Kidney tubule cell (primary cell): ENCODE data around the gene LYSET.
"Not testable (repeated sequence)": the region's sequence is repeated elsewhere in the genome, so short reads cannot be mapped to it uniquely, and the experiment has no call there.

Experiments
- DNase-seq: peaks from one replicate; pipeline ENCODE4 v3.0.0-alpha.2; 2018; ENCODE audit warnings: low spot score

The LYSET gene

GRCh38 chr14:93169619-93170018 is 15.5 kb upstream of the LYSET start:
- DNase-seq: not testable (repeated sequence)

DNA sequence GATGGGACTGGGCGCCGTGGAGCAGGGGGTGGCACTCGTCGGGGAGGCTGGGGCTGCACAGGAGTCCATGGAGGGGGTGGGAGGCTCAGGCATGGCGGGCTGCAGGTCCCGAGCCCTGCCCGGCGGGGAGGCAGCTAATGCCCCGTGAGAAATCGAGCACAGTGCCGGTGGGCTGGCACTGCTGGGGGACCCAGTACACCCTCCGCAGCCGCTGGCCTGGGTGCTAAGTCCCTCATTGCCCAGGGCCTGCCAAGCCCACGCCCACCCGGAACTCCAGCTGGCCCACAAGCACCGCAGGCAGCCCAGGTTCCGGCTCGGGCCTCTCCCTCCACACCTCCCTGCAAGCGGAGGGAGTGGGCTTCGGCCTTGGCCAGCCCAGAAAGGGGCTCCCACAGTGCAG is 15.0 kb upstream of the LYSET start:
- DNase-seq: not testable (repeated sequence)

- no peak for DNase-seq
Measured at GRCh38 chr14:93171376-93171775, 13.7 kb upstream of the LYSET start.

- DNase-seq: peak; percentile 50
Measured at GRCh38 chr14:93173943-93174395, 11.1 kb upstream of the LYSET start.

DNA sequence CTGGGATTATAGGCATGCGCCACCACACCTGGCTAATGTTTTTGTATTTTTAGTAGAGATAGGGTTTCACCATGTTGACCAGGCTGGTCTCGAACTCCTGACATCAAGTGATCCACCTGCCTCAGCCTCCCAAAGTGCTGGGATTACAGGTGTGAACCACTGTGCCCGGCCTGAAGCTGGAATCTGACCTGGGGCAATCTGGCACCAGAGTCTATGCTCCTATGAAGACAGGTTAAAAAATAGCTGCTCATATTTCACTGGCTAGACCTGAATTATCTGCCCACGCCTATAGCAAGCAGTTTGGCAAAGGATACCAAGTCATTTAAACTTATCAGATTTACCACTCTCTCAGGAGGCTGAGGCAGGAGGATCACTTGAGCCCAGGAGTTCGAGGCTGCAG is 10.4 kb upstream of the LYSET start:
- DNase-seq: not testable (repeated sequence)

- no peak for DNase-seq
Measured at GRCh38 chr14:93175492-93175891, 9.6 kb upstream of the LYSET start.

- DNase-seq: peak; percentile 8
Measured at GRCh38 chr14:93183596-93184317, 1.4 kb upstream of the LYSET start.

DNA sequence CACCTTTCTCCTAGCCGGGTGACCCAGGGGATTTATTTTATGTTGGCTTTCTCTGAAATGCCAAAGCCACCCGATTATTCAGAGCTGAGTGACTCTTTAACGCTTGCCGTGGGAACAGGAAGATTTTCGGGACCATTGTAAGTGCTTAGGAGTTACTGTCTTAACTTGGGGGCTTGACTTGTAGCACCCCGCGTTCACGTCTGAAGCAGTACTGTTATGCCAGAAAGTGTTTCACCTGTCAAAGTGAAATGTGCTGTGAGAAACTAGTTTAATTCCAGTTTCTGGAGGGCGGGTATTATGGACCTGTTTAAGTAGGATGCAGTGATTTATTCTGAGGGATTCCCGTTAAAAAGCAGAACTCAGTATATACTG is 218 bp downstream of the LYSET start:
- no peak for DNase-seq

GRCh38 chr14:93186466-93186865 is 1.3 kb downstream of the LYSET start:
- DNase-seq: no peak

GRCh38 chr14:93186956-93187355 is 1.8 kb downstream of the LYSET start:
- no peak for DNase-seq

DNA sequence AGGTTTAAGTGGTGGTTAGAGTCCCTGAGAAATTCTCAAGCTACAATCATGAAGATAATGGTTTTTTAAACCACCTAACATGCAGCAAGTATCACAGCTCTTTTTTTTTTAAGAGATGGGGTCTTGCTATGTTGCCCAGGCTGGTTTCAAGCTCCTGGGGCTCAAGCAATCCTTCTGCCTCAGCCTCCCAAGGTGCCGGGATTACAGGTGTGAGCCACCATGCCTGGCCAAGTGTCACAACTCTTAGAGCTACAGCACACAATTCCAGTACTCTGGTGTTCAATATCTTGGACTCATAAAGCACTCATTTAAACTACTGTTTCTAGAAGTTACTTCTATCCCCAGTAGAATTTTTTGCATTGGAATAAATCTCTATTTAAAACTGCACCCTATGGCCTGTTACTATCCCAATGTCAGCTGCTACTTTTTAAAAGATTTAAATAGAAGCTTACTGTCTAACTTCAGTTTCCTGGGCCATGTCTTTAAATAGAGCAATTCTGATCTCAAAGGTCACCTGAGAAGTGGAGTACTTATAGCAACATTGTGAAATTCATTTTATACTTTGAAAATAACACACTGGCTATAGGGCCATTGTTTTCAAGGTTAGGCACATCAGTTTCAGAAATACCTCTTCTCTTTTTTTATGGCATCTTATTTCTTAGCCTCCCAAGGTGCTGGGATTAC is 10.3 kb downstream of the LYSET start:
- DNase-seq: no peak

DNA sequence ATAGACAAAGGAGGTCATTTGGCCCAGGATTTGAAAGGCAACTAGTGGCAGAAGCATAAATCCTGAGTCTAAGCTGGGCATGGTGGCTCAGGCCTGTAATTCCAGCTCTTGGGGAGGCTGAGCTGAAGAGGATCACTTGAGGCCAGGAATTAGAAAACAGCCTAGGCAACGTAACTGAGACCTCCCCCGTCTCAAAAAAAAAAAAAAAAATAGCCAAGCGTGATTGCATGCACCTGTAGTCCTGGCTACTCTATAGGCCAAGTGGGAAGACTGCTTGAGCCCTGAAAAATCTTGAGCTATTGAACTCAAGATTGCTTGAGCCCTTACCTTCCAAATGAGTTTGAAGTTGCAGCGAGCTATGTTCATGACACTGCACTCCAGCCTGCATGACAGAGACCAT is 13.9 kb downstream of the LYSET start:
- DNase-seq: no peak

DNA sequence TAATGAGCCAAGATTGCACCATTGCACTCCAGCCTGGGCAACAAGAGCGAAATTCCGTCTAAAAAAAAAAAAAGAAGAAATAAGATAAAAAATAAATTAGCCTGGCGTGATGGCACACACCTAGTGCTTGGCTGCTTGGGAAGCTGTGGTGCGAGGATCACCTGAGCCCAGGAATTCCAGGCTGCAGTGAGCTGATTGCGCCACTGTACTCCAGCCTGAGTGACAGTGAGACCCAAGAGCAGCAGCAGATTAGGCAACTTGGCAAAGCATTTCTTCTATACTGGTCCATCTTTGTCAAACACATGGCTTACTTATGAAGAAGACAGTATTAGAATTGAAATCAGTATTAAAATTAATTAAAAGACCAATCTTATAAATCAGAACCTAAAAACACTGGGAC is 15.4 kb downstream of the LYSET start:
- no peak for DNase-seq

GRCh38 chr14:93201155-93201704 is 16.1 kb downstream of the LYSET start:
- DNase-seq: no peak

DNA sequence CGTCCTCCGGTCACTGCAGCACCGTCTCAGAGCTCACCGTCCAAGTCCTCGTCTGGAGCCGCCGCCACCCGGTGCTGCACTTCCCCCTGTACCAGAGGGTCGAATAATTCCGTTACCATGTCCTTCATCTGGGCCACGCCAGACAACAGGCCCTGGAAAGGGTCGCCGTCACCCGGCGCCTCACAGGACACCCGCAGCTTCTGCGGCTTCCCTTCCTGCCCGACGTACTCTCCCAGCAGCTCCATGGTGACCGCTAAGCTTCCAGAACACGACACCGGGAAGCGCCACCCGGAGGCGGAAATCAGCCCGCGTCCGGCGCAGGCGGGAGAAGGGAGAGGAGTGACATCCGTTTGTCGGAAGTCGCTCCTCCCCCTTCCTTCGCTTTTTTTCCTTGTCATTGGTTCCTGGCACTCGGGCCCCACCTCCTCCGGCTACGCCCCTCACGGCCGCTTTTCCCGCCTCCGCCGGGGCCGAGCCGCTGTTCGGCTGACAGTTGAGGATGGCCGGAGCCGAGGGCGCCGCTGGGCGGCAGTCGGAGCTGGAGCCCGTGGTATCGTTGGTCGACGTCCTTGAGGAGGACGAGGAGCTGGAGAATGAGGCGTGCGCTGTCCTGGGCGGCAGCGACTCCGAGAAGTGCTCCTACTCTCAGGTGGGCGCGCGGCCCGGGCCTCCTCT is 21.8 kb downstream of the LYSET start, which contains the start of the genes GON7 and UBR7:
Gene GON7 (minus strand): TSS at position 273 of the 675 bp plus-strand sequence. CDS start 28 bp downstream, at position 245.
Gene UBR7 (plus strand): TSS at position 464 of the 675 bp plus-strand sequence. CDS start 36 bp downstream, at position 500.
- DNase-seq: peak; percentile 98

DNA sequence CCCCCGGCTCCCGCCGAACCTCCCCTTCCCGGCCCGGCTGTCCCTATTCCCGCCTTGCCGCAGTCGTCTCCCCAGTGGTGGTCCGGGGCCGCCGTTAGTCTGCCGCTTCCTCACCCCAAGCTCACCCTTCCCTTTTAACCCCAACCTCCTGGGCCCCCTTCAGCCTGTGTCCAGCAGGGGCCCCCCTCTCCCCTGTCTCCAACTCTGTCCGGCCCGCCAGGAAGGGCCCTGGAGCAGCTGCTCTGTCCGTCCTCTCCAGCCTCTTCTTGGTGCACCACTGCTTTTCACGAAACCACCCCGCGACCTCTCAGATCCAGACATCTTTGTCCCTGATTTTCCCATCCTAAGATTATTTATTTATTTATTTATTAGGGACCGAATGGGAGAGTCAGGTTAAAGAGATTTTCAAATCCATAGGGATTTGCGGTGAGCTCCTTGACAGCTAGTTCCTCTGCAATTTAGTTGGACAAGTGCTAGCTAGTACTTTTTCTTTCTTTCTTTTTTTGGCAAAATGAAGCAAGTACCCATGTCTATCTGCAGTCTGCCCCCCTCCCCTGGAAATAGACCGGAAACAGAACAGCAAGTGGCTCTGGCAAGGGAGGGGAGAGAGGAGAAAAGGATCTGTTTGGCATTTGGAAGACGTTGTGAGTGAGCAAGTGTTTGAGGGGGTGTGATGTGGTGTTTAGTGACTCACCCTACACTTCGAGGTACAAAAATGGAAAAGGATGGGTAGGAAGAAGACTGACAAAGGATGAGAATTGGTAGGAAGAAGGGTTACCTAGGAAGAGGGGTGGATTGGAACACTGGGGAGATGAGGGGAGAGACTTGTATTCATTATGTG is 22.6 kb downstream of the LYSET start:
- DNase-seq: peak; percentile 61

- DNase-seq: no peak
Measured at GRCh38 chr14:93212432-93212831, 27.3 kb downstream of the LYSET start.

DNA sequence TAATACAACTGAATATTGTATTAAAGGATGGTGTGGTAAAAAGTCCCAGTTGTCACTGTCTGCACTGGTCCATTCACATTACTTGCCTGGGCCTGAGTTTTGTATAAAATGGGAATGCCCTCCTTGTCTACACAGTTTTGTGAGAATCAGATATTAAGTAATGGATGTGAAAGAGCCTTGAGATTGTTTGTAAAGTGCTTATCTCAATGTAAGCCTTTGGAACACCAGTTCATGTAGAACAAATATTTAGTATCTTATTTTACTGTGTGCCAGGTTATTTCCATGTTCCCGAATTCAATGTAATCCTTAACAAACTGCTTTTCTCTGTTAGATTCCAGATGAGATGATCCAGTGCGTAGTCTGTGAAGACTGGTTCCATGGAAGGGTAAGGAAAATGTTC is 29.5 kb downstream of the LYSET start:
- DNase-seq: no peak

GRCh38 chr14:93219103-93219726 is 34.1 kb downstream of the LYSET start:
- DNase-seq: peak; percentile 67

- no peak for DNase-seq
Measured at GRCh38 chr14:93220509-93220908, 35.4 kb downstream of the LYSET start.

GRCh38 chr14:93223565-93223964 is 38.4 kb downstream of the LYSET start:
- no peak for DNase-seq
